HepG2 (cell line): ENCODE results near the gene ZDHHC8. TPM values are rescaled to one million over a fixed set of nuclear protein-coding genes. Genes with fewer than 3 reads are reported as not detected.

ENCODE experiments used
- ATAC-seq: fragments of 200-7000 bp; cut with Tn5 transposase; 3 replicates; pipeline ENCODE4 v1.9.1; 2020; ENCODE audit warnings: mild to moderate bottlenecking, moderate library complexity
- BruUV-seq: library from RNA; stranded (reverse); fragments of 400-500 nt; replicated peaks from 2 replicates; lab custom pipeline; 2021; lab: Mats Ljungman, UMichigan
- CTCF ChIA-PET: fragments of 300-600 bp; formaldehyde crosslinking; extraction: SDS; loops from one replicate; lab custom pipeline; 2021; ENCODE audit warnings: low total read pairs, inconsistent platforms, low intra/inter-chr PET ratio; lab: Yijun Ruan, JAX
- POLR2A ChIA-PET: fragments of 350-600 bp; sonication (Branson Sonifier 250); formaldehyde crosslinking; loops from one replicate; lab custom pipeline; 2020; ENCODE audit warnings: antibody characterized with exemption, inconsistent platforms; lab: Yijun Ruan, JAX
- DNase-seq: peaks from one replicate; pipeline ENCODE4 v3.0.0-alpha.2; 2015; ENCODE audit warnings: low spot score
- FAIRE-seq: peaks from 3 replicates; lab custom pipeline; 2011; peaks lifted over from hg19 to GRCh38; lab: Jason Lieb, UNC
- H2AFZ ChIP-seq: one replicate; pipeline ENCODE4 v1.6.1; 2011; ENCODE audit warnings: low read length, inconsistent platforms
- H3K27ac ChIP-seq: fragments of 300-600 bp; 3 replicates; pipeline ENCODE4 v1.8.0; 2011; ENCODE audit warnings: mixed run types, mild to moderate bottlenecking, mixed read lengths, low read length, inconsistent platforms; ENCODE audit not compliant: insufficient read depth; ENCODE audit errors: extremely low read length
- H3K27me3 ChIP-seq, 2 experiments: fragments of 200-600 bp in 1 of 2; 2 replicates in 1 of 2; 3 replicates in 1 of 2; pipeline versions ENCODE4 v1.6.0 to v1.8.0; 2011; ENCODE audit warnings: low read length in 2 of 2, mild to moderate bottlenecking in 2 of 2, moderate library complexity in 2 of 2, inconsistent platforms in 1 of 2; ENCODE audit not compliant: insufficient read depth in 2 of 2, control insufficient read depth in 1 of 2
- H3K36me3 ChIP-seq, 2 experiments: fragments of 200-600 bp in 1 of 2; replicated peaks in 1 of 2; 2 replicates in 1 of 2; 3 replicates in 1 of 2; pipeline versions ENCODE4 v1.5.1 to v1.8.0; 2011; ENCODE audit warnings: low read length in 2 of 2, inconsistent platforms in 1 of 2; ENCODE audit not compliant: insufficient read depth in 2 of 2, control insufficient read depth in 1 of 2
- H3K4me1 ChIP-seq: 2 replicates; pipeline ENCODE4 v1.5.1; 2012; ENCODE audit warnings: low read length, inconsistent platforms; ENCODE audit not compliant: insufficient read depth
- H3K4me2 ChIP-seq: 2 replicates; pipeline ENCODE4 v1.6.0; 2011; ENCODE audit warnings: low read depth, low read length, inconsistent platforms
- H3K4me3 ChIP-seq, 3 experiments: fragments of 200-600 bp in 1 of 3; sonication (generic), shearing (Covaris generic) in 1 of 3; replicated peaks in 1 of 3; 2 replicates each; pipeline ENCODE4 v1.5.1; 2011 to 2016; ENCODE audit warnings: low read length in 3 of 3, inconsistent platforms in 2 of 3, low read depth in 2 of 3, mild to moderate bottlenecking in 2 of 3, control low read depth in 1 of 3, mixed read lengths in 1 of 3; ENCODE audit not compliant: insufficient read depth in 1 of 3
- H3K79me2 ChIP-seq: one replicate; pipeline ENCODE4 v1.6.1; 2011; ENCODE audit warnings: low read length, inconsistent platforms; ENCODE audit not compliant: insufficient read depth
- H3K9ac ChIP-seq: 2 replicates; pipeline ENCODE4 v1.6.0; 2011; ENCODE audit warnings: mild to moderate bottlenecking, low read depth, low read length, inconsistent platforms; ENCODE audit not compliant: insufficient read depth
- H3K9me3 ChIP-seq: 2 replicates; pipeline ENCODE4 v1.5.1; 2012; ENCODE audit warnings: mild to moderate bottlenecking, low read length
- H4K20me1 ChIP-seq: 2 replicates; pipeline ENCODE4 v1.6.0; 2011; ENCODE audit warnings: inconsistent platforms, mild to moderate bottlenecking, low read length, moderate library complexity; ENCODE audit not compliant: insufficient read depth
- KAT7 ChIP-seq: IDR thresholded peaks from 2 replicates; pipeline ENCODE4 v1.6.1; 2018; ENCODE audit warnings: borderline replicate concordance, missing compliant biosample characterization
- STAG1 ChIP-seq: sonication (generic); formaldehyde crosslinking; IDR thresholded peaks from 2 replicates; pipeline ENCODE4 v1.4.0; 2020; ENCODE audit warnings: missing genetic modification reagents
- WGBS: methylation state at CpG from one replicate; pipeline ENCODE4 v1.1.6; 2017; ENCODE audit warnings: low lambda C conversion rate; 5-methylcytosine and 5-hydroxymethylcytosine counted together
- in situ Hi-C: cut with HindIII; loops from 2 replicates; pipeline ENCODE4 v1.10.0; 2017; ENCODE audit warnings: low pct_unique_long_range_greater_than_20kb; ENCODE audit not compliant: extremely low pct_ligation_motif_present
- intact Hi-C: fragments of 100-400 bp; cut with micrococcal nuclease; formaldehyde crosslinking; loops from one replicate; pipeline ENCODE4 v1.10.0; 2022; ENCODE audit not compliant: unreplicated experiment
- polyA plus RNA-seq, 8 experiments: library from polyadenylated mRNA; depleted of rRNA in 3 of 8; stranded (reverse) in 7 of 8; unstranded in 1 of 8; fragments of >200 nt; fragmentation: Illumina TruSeq in 4 of 8; extraction: Trizol in 4 of 8; gene quantifications; 2 replicates each; pipeline versions ENCODE4 v1.2.1 to v1.2.3, GENCODE V29; 2011 to 2016; ENCODE audit warnings: low read depth in 4 of 8, missing spikeins in 1 of 8, mixed read lengths in 1 of 8; ENCODE audit not compliant: insufficient read depth in 1 of 8
- total RNA-seq, 5 experiments: library from RNA; depleted of rRNA; stranded (reverse); fragments of >200 nt; fragmentation: Illumina TruSeq; extraction: Trizol; gene quantifications; 2 replicates each; pipeline ENCODE4 v1.2.3, GENCODE V29; 2016; ENCODE audit warnings: low read depth in 1 of 5
- TF ChIP-seq, protein P1 (sequence below): sonication (generic); formaldehyde crosslinking; IDR thresholded peaks from 2 replicates; pipeline ENCODE4 v1.5.0; 2020; ENCODE audit warnings: mild to moderate bottlenecking, missing genetic modification reagents, moderate library complexity

The ZDHHC8 gene
- total and polyA plus RNA-seq, 2 of the 13 experiments (the other 11 are each of a cell fraction or from before 2014, with no cell fraction given), result 7.5 to 21.3 TPM

- BruUV-seq, result no TSS peak
These were observed 54.7 kb downstream of the ZDHHC8 start for GRCh38 chr22:20186183-20186870.

More at GRCh38 chr22:20186183-20186870, 54.7 kb downstream of the ZDHHC8 start:
- Histone ChIP-seq H3K79me2 (no peaks in the 10 kb centered on the region), H3K27ac (no peak overlapping the region), H3K4me1 (no peaks in the 10 kb centered on the region), H3K9me3 (no peaks in the 10 kb centered on the region), H3K9ac (no peak overlapping the region), H4K20me1 (0 out of 2 replicates have a peak, but pooled peaks cover 3% of the 10 kb centered on the region), H3K27me3 (peaks cover 18 to 43% of the 10 kb centered on the region in 2 experiments; a peak in 4 of 5 replicates), H3K4me2 (no peak overlapping the region), H2AFZ (no peak overlapping the region), H3K4me3 (no peak overlapping the region), H3K36me3 (no peaks in the 10 kb centered on the region)
- in situ Hi-C loops, result no loop called here
- POLR2A ChIA-PET, result no interaction called here
- DNase-seq (peak; percentile 44), ATAC-seq (peak; percentile 71), FAIRE-seq (no peak)
- intact Hi-C loops, result no loop called here
- 0 out of 2 replicates have a peak, but pooled peaks have one; percentile 21 for TF ChIP-seq STAG1 (CRISPR knock-in tag)
- TF ChIP-seq KAT7 (CRISPR knock-in tag), result no peak
- TF ChIP-seq, protein P1, sequence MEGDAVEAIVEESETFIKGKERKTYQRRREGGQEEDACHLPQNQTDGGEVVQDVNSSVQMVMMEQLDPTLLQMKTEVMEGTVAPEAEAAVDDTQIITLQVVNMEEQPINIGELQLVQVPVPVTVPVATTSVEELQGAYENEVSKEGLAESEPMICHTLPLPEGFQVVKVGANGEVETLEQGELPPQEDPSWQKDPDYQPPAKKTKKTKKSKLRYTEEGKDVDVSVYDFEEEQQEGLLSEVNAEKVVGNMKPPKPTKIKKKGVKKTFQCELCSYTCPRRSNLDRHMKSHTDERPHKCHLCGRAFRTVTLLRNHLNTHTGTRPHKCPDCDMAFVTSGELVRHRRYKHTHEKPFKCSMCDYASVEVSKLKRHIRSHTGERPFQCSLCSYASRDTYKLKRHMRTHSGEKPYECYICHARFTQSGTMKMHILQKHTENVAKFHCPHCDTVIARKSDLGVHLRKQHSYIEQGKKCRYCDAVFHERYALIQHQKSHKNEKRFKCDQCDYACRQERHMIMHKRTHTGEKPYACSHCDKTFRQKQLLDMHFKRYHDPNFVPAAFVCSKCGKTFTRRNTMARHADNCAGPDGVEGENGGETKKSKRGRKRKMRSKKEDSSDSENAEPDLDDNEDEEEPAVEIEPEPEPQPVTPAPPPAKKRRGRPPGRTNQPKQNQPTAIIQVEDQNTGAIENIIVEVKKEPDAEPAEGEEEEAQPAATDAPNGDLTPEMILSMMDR (CRISPR knock-in tag), result peak; percentile 39
- CTCF ChIA-PET, result no interaction called here
- WGBS, result 14% methylated on average over 6 of the region's 10 CpGs
